ENCODE data around the gene KRT36. TPM values are rescaled to one million over a fixed set of nuclear protein-coding genes. Genes with fewer than 3 reads are reported as not detected.

KRT36 gene
- total RNA-seq, 2 donors from 2014 or later = not detected

DNA sequence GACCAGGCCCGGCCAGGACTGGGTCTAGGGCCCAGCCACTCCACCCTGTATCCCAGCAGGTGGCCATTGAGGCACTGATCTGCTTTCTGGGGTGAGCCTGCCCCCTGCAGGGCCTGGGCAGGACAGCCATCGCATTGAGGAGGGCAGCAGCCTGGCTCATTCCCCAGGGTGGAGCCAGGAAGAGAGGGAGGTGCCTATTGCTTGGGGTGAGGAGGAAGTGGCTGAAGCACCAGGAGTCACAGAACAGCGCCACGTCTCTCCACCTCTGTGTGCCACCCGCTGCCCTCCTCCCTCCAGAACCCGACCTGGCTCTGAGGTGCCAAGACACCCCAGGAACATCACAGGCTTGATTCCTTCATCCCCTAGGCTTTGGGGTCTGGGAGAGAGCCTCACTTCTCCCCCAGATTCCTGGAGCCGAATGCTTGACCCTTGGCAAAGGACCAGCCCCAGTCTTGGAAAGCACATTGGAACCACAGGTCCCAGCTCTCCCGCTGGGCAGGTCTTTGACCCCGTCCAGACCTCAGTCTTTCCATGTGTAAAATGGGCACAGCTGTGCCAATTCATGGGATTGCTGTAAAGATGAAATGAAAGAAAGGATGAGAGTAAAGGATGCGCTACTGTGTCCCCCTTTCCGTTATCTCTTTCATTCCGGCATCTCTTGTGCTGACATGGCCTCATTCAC, 7.2 kb upstream of the KRT36 start:
- intact Hi-C loops (cut with DNase I) = no loop called here
- Histone ChIP-seq H3K9ac (ENCODE audit: low read depth in 2 of 2, low read length in 2 of 2) (peak overlapping the region in 1 of 2 donors; percentile 65), H3K27ac (peak overlapping the region; percentile 43), H3K4me3 (no peak overlapping the region), H3K27me3 (no peaks in the 10 kb centered on the region), H3K9me3 (no peaks in the 10 kb centered on the region), H3K4me1 (peaks cover 4% of the 10 kb centered on the region), H3K36me3 (no peaks in the 10 kb centered on the region)
- TF ChIP-seq, protein P1, sequence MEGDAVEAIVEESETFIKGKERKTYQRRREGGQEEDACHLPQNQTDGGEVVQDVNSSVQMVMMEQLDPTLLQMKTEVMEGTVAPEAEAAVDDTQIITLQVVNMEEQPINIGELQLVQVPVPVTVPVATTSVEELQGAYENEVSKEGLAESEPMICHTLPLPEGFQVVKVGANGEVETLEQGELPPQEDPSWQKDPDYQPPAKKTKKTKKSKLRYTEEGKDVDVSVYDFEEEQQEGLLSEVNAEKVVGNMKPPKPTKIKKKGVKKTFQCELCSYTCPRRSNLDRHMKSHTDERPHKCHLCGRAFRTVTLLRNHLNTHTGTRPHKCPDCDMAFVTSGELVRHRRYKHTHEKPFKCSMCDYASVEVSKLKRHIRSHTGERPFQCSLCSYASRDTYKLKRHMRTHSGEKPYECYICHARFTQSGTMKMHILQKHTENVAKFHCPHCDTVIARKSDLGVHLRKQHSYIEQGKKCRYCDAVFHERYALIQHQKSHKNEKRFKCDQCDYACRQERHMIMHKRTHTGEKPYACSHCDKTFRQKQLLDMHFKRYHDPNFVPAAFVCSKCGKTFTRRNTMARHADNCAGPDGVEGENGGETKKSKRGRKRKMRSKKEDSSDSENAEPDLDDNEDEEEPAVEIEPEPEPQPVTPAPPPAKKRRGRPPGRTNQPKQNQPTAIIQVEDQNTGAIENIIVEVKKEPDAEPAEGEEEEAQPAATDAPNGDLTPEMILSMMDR (IDR thresholded peaks at IDR 0.05) = peak; percentile 78
- DNase-seq = peak; percentile 90

DNA sequence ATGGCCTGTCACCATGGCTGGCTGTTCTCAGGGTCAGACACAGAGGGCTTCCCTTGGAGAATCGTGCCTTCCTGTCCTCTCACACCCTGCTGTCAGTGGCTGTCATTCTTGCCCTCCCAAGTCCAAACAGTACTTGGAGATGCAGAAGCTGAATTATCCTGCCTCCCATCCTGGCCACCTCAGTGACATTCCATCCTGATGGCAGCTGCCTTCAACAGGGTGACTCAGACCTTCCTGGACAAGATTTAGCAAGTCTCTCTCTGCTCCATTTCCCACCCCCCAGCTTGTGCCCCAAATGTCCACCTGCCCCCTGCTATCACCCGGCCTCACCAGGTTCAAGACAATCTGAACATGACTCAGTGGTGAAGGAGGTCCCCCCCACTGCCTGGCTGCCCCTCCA, 4.8 kb upstream of the KRT36 start:
- H3K4me1 ChIP-seq = peaks cover 9% of the 10 kb centered on the region
- no peak overlapping the region for H3K27ac ChIP-seq

DNA sequence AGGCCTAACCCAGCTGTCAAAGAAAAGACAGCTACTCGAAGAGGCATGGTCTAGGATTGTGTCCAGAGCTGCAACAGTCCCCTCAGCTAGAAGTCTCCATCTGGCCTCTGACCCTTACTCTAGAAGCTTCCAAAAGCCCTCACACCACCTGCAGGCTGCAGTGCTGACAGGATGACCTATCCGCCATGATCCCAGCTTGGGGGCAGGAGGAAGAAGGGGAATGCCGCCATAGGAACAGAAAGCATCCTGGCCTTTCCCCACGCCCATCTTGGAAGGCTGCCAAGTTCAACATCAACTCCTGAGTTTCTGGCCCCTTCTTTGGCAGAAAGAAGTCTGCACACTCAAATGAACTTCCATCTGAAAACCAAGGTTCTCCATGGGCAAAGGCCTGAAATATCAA, 3.1 kb upstream of the KRT36 start:
- H3K4me3 ChIP-seq = no peak overlapping the region
- intact Hi-C loops (cut with DNase I) = no loop called here
- no peaks in the 10 kb centered on the region for H3K36me3 ChIP-seq
- no peak overlapping the region for H3K9ac ChIP-seq (ENCODE audit: low read depth in 2 of 2, low read length in 2 of 2)
- TF ChIP-seq, protein P1 (IDR thresholded peaks at IDR 0.05) = no peak
- H3K27ac ChIP-seq = no peak overlapping the region
- peak; percentile 71 for DNase-seq
- no peaks in the 10 kb centered on the region for H3K9me3 ChIP-seq
- H3K4me1 ChIP-seq = peaks cover 9% of the 10 kb centered on the region
- H3K27me3 ChIP-seq = no peaks in the 10 kb centered on the region

More for the DNA sequence above, 4.8 kb upstream of the KRT36 start:
- TF ChIP-seq, protein P1 (IDR thresholded peaks at IDR 0.05) = no peak
- intact Hi-C loops (cut with DNase I) = no loop called here
- Histone ChIP-seq H3K36me3 (no peaks in the 10 kb centered on the region), H3K9ac (ENCODE audit: low read depth in 2 of 2, low read length in 2 of 2) (no peak overlapping the region), H3K27me3 (no peaks in the 10 kb centered on the region), H3K9me3 (no peaks in the 10 kb centered on the region), H3K4me3 (no peak overlapping the region)
- no peak for DNase-seq

DNA sequence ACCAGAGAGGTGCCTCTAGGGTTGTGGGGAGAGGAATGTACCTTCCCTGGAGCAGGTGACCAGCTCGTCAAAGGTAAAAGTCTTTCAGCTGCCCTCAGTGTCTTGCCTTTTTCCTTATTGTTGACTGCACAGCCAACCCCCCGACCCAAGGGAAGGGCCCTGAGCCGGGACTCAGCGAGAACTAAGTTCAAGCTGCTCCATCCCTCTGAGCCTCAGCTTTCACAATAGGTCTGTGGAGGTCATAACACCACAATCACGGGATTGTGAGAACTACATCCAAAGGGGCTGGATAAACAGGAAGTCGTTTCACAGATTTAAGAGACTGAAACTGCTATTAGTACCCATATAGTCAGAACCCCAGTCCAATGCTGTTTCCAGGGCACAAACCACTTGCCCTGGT, 2.6 kb upstream of the KRT36 start:
- H3K27ac ChIP-seq = no peak overlapping the region
- intact Hi-C loops (cut with DNase I) = no loop called here
- H3K9ac ChIP-seq (ENCODE audit: low read depth in 2 of 2, low read length in 2 of 2) = no peak overlapping the region
- H3K27me3 ChIP-seq = no peaks in the 10 kb centered on the region
- H3K9me3 ChIP-seq = no peaks in the 10 kb centered on the region
- no peaks in the 10 kb centered on the region for H3K36me3 ChIP-seq
- H3K4me1 ChIP-seq = peaks cover 9% of the 10 kb centered on the region
- no peak overlapping the region for H3K4me3 ChIP-seq
- no peak for DNase-seq
- TF ChIP-seq, protein P1 (IDR thresholded peaks at IDR 0.05) = no peak

DNA sequence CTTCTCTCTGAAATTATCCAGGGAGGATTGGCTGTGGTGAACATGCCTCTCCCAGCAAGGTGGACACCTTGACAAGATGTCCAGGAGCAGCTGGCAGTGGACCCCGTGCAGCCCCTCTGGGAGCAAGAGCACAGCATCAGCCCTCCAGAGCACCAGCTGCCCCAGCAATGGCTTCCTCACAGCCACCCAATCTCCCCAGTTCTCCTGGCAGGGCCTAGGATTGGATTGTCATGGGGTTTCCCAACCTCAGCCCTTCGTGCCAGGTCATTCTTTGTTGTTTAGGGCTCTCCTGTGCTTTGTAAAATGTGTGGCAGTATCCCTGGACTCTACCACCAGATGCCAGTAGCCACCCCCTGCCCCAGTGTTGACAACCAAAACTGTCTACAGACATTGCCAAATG, 1.8 kb upstream of the KRT36 start:
- no peaks in the 10 kb centered on the region for H3K27me3 ChIP-seq
- no peak overlapping the region for H3K4me3 ChIP-seq
- H3K27ac ChIP-seq = no peak overlapping the region
- intact Hi-C loops (cut with DNase I) = no loop called here
- H3K9ac ChIP-seq (ENCODE audit: low read depth in 2 of 2, low read length in 2 of 2) = no peak overlapping the region
- DNase-seq = no peak
- H3K9me3 ChIP-seq = no peaks in the 10 kb centered on the region
- peaks cover 9% of the 10 kb centered on the region for H3K4me1 ChIP-seq
- no peaks in the 10 kb centered on the region for H3K36me3 ChIP-seq
- TF ChIP-seq, protein P1 (IDR thresholded peaks at IDR 0.05) = no peak
